Right lobe of liver (tissue), 6 donors: ENCODE results near the gene FGGY. TPM values are rescaled to one million over a fixed set of nuclear protein-coding genes. Genes with fewer than 3 reads are reported as not detected.

Experiments
- ATAC-seq, 4 donors: fragments of 200-7000 bp; cut with Tn5 transposase; one replicate each; pipeline ENCODE4 v1.9.1; 2020; ENCODE audit warnings: mild to moderate bottlenecking in 4 of 4, moderate library complexity in 4 of 4
- DNase-seq, 3 donors: peaks; one replicate each; pipeline ENCODE4 v3.0.0-alpha.2; 2020
- H3K27ac ChIP-seq, 3 donors: fragments of 200-600 bp; one replicate each; pipeline ENCODE4 v1.8.0; 2022
- H3K27me3 ChIP-seq, 2 donors: fragments of 200-600 bp; one replicate each; pipeline ENCODE4 v1.8.0; 2022
- H3K36me3 ChIP-seq, 4 donors: fragments of 200-600 bp; sonication (generic) in 1 of 4; one replicate each; pipeline versions ENCODE4 v1.5.1 to v1.8.0; 2017 to 2022; ENCODE audit warnings: control low read depth in 1 of 4
- H3K4me1 ChIP-seq, 4 donors: fragments of 200-600 bp; sonication (generic) in 1 of 4; one replicate each; pipeline versions ENCODE4 v1.5.1 to v1.8.0; 2017 to 2022; ENCODE audit warnings: control low read depth in 1 of 4
- H3K4me3 ChIP-seq, 3 donors: fragments of 200-600 bp; one replicate each; pipeline ENCODE4 v1.8.0; 2022
- H3K9me3 ChIP-seq, 4 donors: fragments of 200-600 bp; sonication (generic) in 1 of 4; one replicate each; pipeline versions ENCODE4 v1.5.1 to v1.8.0; 2017 to 2022; ENCODE audit warnings: control low read depth in 1 of 4
- CTCF ChIP-seq, 4 donors: fragments of 200-600 bp in 3 of 4; fragments of 450-650 bp in 1 of 4; IDR thresholded peaks; one replicate each; pipeline versions ENCODE4 v1.5.1 to v1.8.0; 2016 to 2022; ENCODE audit warnings: antibody characterized with exemption in 4 of 4, mild to moderate bottlenecking in 2 of 4
- POLR2A ChIP-seq: fragments of 450-650 bp; IDR thresholded peaks from one replicate; pipeline ENCODE4 v1.6.1; 2017; ENCODE audit warnings: antibody characterized with exemption, mild to moderate bottlenecking
- WGBS: methylation state at CpG from one replicate; pipeline ENCODE4 v1.1.6; 2018; ENCODE audit warnings: low coverage, low lambda C conversion rate; ENCODE audit not compliant: insufficient coverage; ENCODE audit errors: missing lambda C conversion rate; 5-methylcytosine and 5-hydroxymethylcytosine counted together
- intact Hi-C, 2 donors: fragments of 100-400 bp; cut with DNase I; formaldehyde crosslinking; loops; one replicate each; pipeline versions ENCODE4 v1.11.2 to v1.14.1; 2022
- total RNA-seq, 6 experiments: library from RNA; depleted of rRNA in 2 of 6; stranded (reverse); fragments of >200 nt in 2 of 6; fragmentation: NEBNext Ultra II Directional in 3 of 6; extraction: Animal tissue kit (Norgen Biotek cat#: 25700) in 3 of 6; gene quantifications; one replicate each; pipeline versions ENCODE4 v1.1.0 to v1.2.4, GENCODE V29; 2016 to 2023
- donor health status: DM: no; HTN: yes; CAD: no.
- donor health status: DM: no; HTN: no; CAD: no.
- donor health status: DM: no; HTN: no; CAD: no.
- donor health status: DM: no; HTN: yes; CAD: no.
- donor health status: DM: no; HTN: yes; CAD: no.

Gene FGGY
- total RNA-seq, 6 experiments from 2014 or later = 45.5 to 84.2 (median 58.7) TPM

- Histone ChIP-seq H3K27me3 (no peaks in the 10 kb centered on the region), H3K4me1 (peaks cover 0 to 34% (median 17%) of the 10 kb centered on the region in 4 donors), H3K36me3 (no peaks in the 10 kb centered on the region), H3K27ac (no peak overlapping the region), H3K4me3 (no peak overlapping the region), H3K9me3 (no peaks in the 10 kb centered on the region)
- no peak for TF ChIP-seq POLR2A
- no peak for TF ChIP-seq CTCF (IDR thresholded peaks at IDR 0.05)
- WGBS = 87% methylated on average over 6 of the region's 6 CpGs
- ATAC-seq (no peak), DNase-seq (no peak)
- intact Hi-C loops = no loop called here
Measured at GRCh38 chr1:59419361-59420140, 122.7 kb downstream of the FGGY start.

DNA sequence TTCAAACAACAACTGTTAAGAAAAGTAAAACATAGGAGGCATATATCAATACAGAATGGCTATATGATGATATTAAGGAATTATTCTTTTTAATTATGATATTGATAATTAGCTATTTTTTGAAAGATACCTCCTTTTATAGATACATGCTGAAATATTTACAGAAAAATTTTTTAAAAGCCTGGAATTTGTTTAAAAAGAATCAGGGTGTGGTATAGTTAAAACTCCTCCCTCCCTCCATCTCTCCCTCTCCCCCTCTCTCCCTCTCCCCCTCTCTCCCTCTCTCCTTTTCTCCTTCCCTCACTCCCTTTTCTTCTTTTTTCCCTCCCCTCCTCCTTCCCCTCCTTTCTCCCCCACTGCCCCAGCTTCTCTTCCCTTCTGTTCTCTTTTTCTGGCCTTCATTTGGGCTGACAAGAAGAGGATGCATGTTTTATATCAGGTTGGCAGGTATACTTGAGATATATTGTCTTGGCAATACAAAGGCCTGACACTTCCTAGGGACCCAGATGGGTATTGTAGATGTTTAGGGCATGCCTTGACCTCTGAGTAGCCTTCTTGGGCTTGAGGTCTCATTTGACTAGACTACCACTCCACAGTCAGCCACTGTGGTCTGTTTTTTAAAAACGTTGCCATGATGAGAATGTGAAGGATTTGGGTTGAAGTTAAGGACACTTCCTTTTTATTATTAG is 124.5 kb downstream of the FGGY start:
- Histone ChIP-seq H3K36me3 (no peaks in the 10 kb centered on the region), H3K27ac (peak overlapping the region in 1 of 3 donors; percentile 41), H3K9me3 (no peaks in the 10 kb centered on the region), H3K27me3 (no peaks in the 10 kb centered on the region), H3K4me1 (peaks cover 0 to 42% (median 19%) of the 10 kb centered on the region in 4 donors), H3K4me3 (no peak overlapping the region)
- DNase-seq (no peak), ATAC-seq (no peak)
- WGBS = 31% methylated on average over 1 of the region's 1 CpG
- TF ChIP-seq CTCF (IDR thresholded peaks at IDR 0.05) (no peak), POLR2A (no peak)
- intact Hi-C loops = no loop called here

GRCh38 chr1:59422921-59423575 is 126.2 kb downstream of the FGGY start:
- Histone ChIP-seq H3K4me3 (no peak overlapping the region), H3K4me1 (peaks cover 0 to 45% (median 20%) of the 10 kb centered on the region in 4 donors), H3K27me3 (no peaks in the 10 kb centered on the region), H3K9me3 (no peaks in the 10 kb centered on the region), H3K36me3 (no peaks in the 10 kb centered on the region), H3K27ac (peak overlapping the region; percentile 18 to 77 (median 59))
- no peak for TF ChIP-seq CTCF (IDR thresholded peaks at IDR 0.05)
- no peak for TF ChIP-seq POLR2A
- 12% methylated on average over 6 of the region's 6 CpGs for WGBS
- intact Hi-C loops = no loop called here
- ATAC-seq (peak; percentile 91 to 95 (median 93)), DNase-seq (peak; percentile 86 to 98 (median 92))

- TF ChIP-seq POLR2A (no peak), CTCF (IDR thresholded peaks at IDR 0.05) (no peak)
- intact Hi-C loops = no loop called here
- Histone ChIP-seq H3K27ac (no peak overlapping the region), H3K27me3 (no peaks in the 10 kb centered on the region), H3K4me1 (peaks cover 0 to 49% (median 17%) of the 10 kb centered on the region in 4 donors), H3K4me3 (no peak overlapping the region), H3K36me3 (no peaks in the 10 kb centered on the region), H3K9me3 (no peaks in the 10 kb centered on the region)
- ATAC-seq = no peak
- 87% methylated on average over 3 of the region's 7 CpGs for WGBS
- DNase-seq = no peak
Measured at GRCh38 chr1:59427155-59427554, 130.3 kb downstream of the FGGY start.
